Measurements from ENCODE around the gene CWF19L1. TPM values are rescaled to one million over a fixed set of nuclear protein-coding genes. Genes with fewer than 3 reads are reported as not detected.
"Not testable (repeated sequence)": the region's sequence is repeated elsewhere in the genome, so short reads cannot be mapped to it uniquely, and the experiment has no call there.

CWF19L1 gene
- polyA plus RNA-seq, 1 donor, result 22.5 TPM

DNA sequence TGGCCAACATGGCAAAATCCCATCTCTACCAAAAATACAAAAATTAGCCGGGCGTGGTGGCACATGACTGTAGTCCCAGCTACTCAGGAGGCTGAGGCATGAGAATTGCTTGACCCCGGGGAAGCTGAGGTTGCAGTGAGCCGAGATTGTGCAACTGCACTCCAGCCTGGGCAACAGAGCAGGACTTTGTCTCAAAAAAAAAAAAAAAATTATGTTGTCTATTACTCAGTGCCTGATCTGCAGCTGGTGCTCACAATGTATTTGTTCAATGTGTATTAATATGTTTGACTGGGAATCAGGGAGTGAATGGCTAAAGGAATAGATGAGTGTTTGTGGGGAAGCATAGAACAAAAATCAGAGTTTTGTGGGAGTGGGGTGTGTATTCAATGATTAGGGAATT, 24.9 kb upstream of the CWF19L1 start:
- DNase-seq, result peak in 1 of 2 donors; percentile 70
- H3K27ac ChIP-seq (ENCODE audit: low read length), result peak overlapping the region; percentile 58
- H3K4me1 ChIP-seq (ENCODE audit: control insufficient read depth, insufficient read depth, low read length), result peaks cover 30% of the 10 kb centered on the region
- no CpG with 5 or more reads among the region's 4 CpGs for WGBS (ENCODE audit: insufficient coverage, low lambda C conversion rate)
- H3K36me3 ChIP-seq (ENCODE audit: control insufficient read depth, insufficient read depth, low read length); H3K9me3 ChIP-seq (ENCODE audit: control insufficient read depth, low read depth, low read length); H3K4me3 ChIP-seq (ENCODE audit: low read length): not testable (repeated sequence)
- peaks cover 10% of the 10 kb centered on the region for H3K27me3 ChIP-seq (ENCODE audit: control insufficient read depth, insufficient read depth, low read length)

DNA sequence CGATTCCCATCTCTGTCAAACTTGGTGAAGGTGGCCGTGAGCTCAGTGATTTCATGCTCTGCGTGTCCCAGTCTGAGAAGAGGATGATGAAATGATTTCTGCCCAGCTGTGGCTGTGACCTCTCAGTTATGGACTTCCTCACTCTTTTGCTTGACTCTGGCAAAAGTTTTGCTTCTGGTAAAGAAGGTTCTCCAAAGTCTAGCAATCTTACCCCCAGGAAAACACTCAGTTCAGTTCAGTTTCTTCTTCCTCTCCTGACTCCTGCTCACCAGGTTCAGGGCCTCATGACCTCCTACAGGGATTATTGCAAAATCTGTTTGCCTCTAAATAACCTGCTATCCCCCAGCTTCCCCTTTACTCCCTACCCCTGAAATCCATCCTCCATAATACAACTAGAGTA, 23.9 kb upstream of the CWF19L1 start:
- Histone ChIP-seq H3K27ac (ENCODE audit: low read length) (peak overlapping the region; percentile 58), H3K36me3 (ENCODE audit: control insufficient read depth, insufficient read depth, low read length) (no peaks in the 10 kb centered on the region), H3K4me1 (ENCODE audit: control insufficient read depth, insufficient read depth, low read length) (peaks cover 37% of the 10 kb centered on the region), H3K27me3 (ENCODE audit: control insufficient read depth, insufficient read depth, low read length) (peaks cover 2% of the 10 kb centered on the region), H3K9me3 (ENCODE audit: control insufficient read depth, low read depth, low read length) (no peaks in the 10 kb centered on the region), H3K4me3 (ENCODE audit: low read length) (no peak overlapping the region)
- no CpG with 5 or more reads among the region's 3 CpGs for WGBS (ENCODE audit: insufficient coverage, low lambda C conversion rate)
- no peak for DNase-seq

DNA sequence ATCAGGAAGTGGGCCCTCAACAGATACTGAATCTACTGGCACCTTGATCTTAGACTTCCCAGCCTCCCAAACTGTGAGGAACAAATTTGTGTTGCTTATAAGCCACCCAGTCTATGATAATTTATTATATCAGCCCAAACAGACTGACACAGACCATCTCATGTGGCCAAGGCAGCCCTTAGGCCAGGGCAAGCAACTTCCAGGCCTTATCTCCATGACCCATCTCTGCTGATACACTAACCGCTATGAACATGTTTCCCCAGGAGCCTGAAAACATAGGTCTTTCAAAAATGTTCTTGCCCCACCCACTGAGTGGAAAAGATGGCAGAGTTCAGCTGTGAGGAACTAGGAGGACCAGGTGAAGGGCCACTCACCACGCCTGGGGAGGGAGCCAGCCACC, 22.2 kb upstream of the CWF19L1 start:
- Histone ChIP-seq H3K36me3 (ENCODE audit: control insufficient read depth, insufficient read depth, low read length) (no peaks in the 10 kb centered on the region), H3K4me3 (ENCODE audit: low read length) (no peak overlapping the region), H3K27ac (ENCODE audit: low read length) (no peak overlapping the region), H3K9me3 (ENCODE audit: control insufficient read depth, low read depth, low read length) (no peaks in the 10 kb centered on the region), H3K27me3 (ENCODE audit: control insufficient read depth, insufficient read depth, low read length) (peaks cover under 1% of the 10 kb centered on the region), H3K4me1 (ENCODE audit: control insufficient read depth, insufficient read depth, low read length) (peaks cover 43% of the 10 kb centered on the region)
- WGBS (ENCODE audit: insufficient coverage, low lambda C conversion rate), result no CpG with 5 or more reads among the region's 2 CpGs
- DNase-seq, result no peak

DNA sequence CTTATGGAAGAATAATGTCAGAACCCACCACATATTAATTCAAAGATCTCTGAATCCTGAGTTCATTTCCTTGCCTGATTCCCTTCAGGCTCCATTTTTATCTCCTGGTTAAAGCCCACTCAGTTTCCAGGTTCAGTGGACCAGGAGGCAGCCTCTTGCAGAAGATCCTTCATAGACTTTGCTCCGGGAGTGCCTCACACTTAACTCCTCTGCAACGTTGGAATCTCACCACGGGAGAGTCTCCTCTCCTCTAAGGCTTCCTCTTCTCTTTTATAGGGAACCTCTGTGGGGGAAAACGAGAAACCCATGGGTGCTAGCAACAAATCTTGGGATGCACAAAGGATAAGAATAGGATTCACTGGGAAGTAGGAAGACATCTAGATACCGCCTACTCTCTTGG, 20.8 kb upstream of the CWF19L1 start:
- H3K27ac ChIP-seq (ENCODE audit: low read length), result peak overlapping the region; percentile 79

DNA sequence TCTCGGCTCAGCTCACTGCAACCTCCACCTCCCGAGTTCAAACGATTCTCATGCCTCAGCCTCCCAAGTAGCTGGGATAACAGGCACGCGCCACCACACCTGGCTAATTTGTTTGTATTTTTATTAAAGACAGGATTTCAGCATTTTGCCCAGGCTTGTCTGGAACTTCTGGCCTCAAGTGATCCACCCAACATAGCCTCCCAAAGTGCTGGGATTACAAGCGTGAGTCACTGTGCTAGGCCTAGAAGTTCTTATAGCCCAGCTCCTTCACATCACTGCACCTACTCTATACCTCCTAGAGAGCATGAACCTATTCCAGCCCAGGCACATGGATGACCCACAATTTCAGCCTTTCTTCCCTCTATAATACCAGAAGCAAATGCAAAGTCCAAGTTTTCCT, 20.3 kb upstream of the CWF19L1 start:
- H3K36me3 ChIP-seq (ENCODE audit: control insufficient read depth, insufficient read depth, low read length), result peaks cover 5% of the 10 kb centered on the region
- H3K9me3 ChIP-seq (ENCODE audit: control insufficient read depth, low read depth, low read length), result no peaks in the 10 kb centered on the region
- H3K27me3 ChIP-seq (ENCODE audit: control insufficient read depth, insufficient read depth, low read length), result no peaks in the 10 kb centered on the region
- H3K4me3 ChIP-seq (ENCODE audit: low read length), result no peak overlapping the region
- H3K4me1 ChIP-seq (ENCODE audit: control insufficient read depth, insufficient read depth, low read length), result peaks cover 37% of the 10 kb centered on the region
- peak overlapping the region; percentile 79 for H3K27ac ChIP-seq (ENCODE audit: low read length)
- no peak for DNase-seq
- WGBS (ENCODE audit: insufficient coverage, low lambda C conversion rate), result no CpG with 5 or more reads among the region's 6 CpGs

More for the DNA sequence above, 20.8 kb upstream of the CWF19L1 start:
- H3K9me3 ChIP-seq (ENCODE audit: control insufficient read depth, low read depth, low read length), result no peaks in the 10 kb centered on the region
- WGBS (ENCODE audit: insufficient coverage, low lambda C conversion rate), result no CpG with 5 or more reads among the region's 5 CpGs
- H3K4me3 ChIP-seq (ENCODE audit: low read length), result no peak overlapping the region
- peaks cover 41% of the 10 kb centered on the region for H3K4me1 ChIP-seq (ENCODE audit: control insufficient read depth, insufficient read depth, low read length)
- H3K36me3 ChIP-seq (ENCODE audit: control insufficient read depth, insufficient read depth, low read length), result peaks cover under 1% of the 10 kb centered on the region
- no peaks in the 10 kb centered on the region for H3K27me3 ChIP-seq (ENCODE audit: control insufficient read depth, insufficient read depth, low read length)
- peak; percentile 76 to 82 for DNase-seq

DNA sequence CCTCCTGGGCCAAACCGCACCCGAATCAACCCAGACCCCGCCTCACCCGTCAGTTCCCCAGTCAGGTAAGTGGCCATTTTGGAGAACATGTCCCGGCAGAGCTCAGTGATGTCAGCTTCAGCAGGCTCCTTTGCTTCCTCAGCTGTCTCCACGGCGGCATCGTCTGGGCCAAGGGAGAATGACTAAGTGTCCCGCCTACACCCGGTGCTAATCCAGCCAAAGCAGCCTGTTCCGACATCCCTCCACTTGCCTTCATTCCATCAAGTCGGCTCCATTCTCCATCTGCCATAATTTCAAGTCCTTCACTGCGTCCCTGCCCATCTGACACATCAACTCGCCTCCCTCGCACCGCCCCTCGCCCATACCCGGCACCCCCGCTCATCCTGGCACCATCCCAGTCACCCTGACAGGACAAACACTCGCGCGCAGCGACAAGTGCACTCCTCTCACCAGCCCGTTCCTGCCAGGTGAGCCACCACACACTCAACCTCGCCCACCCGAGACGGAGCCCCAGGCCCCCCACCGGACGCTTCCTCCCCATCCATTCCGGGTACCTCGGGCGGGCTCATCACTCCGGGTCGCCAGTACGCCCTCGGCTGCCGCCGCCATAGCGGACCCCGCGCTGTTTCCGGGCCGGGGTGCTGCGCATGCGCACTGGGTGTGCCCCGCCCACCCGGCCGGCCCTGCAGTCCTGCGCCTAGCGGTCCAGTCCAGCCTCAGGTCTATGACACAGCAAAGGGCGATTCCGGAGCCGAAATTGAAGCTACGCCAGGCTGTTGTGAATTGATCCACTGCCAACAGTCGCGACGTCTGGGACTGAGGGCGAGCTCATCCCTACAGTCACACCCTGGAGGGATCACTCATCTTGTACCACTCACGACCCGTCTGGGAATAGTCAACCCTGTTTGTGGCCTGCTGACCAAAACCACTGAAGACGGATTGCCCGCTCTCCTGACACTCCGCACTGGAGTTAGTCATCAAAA, 18.9 kb upstream of the CWF19L1 start, which contains the start of gene BLOC1S2:
Gene BLOC1S2 (minus strand): TSS at position 630 of the 983 bp plus-strand sequence. CDS start 21 bp downstream, at position 609.
- H3K36me3 ChIP-seq (ENCODE audit: control insufficient read depth, insufficient read depth, low read length), result peaks cover 12% of the 10 kb centered on the region
- peak within 1 kb of the TSS; percentile 91 for H3K4me3 ChIP-seq (ENCODE audit: low read length)
- peak within 1 kb of the TSS; percentile 80 for H3K27ac ChIP-seq (ENCODE audit: low read length)
- no CpG with 5 or more reads among the region's 63 CpGs for WGBS (ENCODE audit: insufficient coverage, low lambda C conversion rate)
- no peaks in the 10 kb centered on the region for H3K9me3 ChIP-seq (ENCODE audit: control insufficient read depth, low read depth, low read length)
- H3K27me3 ChIP-seq (ENCODE audit: control insufficient read depth, insufficient read depth, low read length), result no peaks in the 10 kb centered on the region
- DNase-seq, result peak; percentile 81 to 88
- H3K4me1 ChIP-seq (ENCODE audit: control insufficient read depth, insufficient read depth, low read length), result peaks cover 29% of the 10 kb centered on the region

DNA sequence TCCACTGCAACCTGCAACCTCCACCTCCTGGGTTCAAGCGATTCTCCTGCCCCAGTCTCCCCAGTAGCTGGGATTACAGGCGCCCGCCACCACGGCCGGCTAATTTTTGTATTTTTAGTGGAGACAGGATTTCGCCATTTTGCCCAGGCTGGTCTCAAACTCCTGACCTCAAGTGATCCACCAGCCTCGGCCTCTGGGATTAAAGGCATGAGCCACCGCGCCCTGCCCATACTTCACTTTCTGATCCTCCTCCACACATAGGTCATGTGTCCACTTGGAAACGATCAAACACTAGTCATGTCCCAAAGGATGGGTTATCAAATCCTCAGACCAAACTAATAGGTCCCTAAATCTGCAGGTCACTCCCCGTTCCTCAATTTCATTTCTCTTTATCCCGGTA, 17.9 kb upstream of the CWF19L1 start:
- not testable (repeated sequence) for DNase-seq; H3K9me3 ChIP-seq (ENCODE audit: control insufficient read depth, low read depth, low read length); H3K27me3 ChIP-seq (ENCODE audit: control insufficient read depth, insufficient read depth, low read length); H3K27ac ChIP-seq (ENCODE audit: low read length)
- 83% methylated on average over 1 of the region's 12 CpGs for WGBS (ENCODE audit: insufficient coverage, low lambda C conversion rate)
- H3K4me1 ChIP-seq (ENCODE audit: control insufficient read depth, insufficient read depth, low read length), result peaks cover 29% of the 10 kb centered on the region
- H3K4me3 ChIP-seq (ENCODE audit: low read length), result peak overlapping the region; percentile 91
- peaks cover 12% of the 10 kb centered on the region for H3K36me3 ChIP-seq (ENCODE audit: control insufficient read depth, insufficient read depth, low read length)

DNA sequence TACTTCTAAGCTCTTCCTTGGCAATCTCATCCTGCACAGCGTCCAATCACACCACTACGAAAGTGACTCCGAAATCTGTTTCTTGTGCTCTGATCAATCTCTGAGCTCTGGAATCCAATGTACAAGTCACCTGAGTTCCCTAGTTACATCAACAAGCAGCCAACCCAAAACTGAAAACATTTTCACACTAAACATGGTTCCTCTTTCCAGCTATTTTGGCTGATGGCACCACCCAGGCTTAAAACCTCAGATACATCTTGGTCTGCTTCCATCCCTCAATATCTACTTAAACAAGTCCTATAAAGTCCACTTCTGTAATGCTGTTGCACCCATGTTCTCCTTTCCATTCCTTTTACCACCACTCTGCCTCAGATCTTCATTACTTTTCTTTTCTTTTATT, 15.5 kb upstream of the CWF19L1 start:
- peaks cover 20% of the 10 kb centered on the region for H3K4me1 ChIP-seq (ENCODE audit: control insufficient read depth, insufficient read depth, low read length)
- no peaks in the 10 kb centered on the region for H3K27me3 ChIP-seq (ENCODE audit: control insufficient read depth, insufficient read depth, low read length)
- no peak overlapping the region for H3K27ac ChIP-seq (ENCODE audit: low read length)
- no peak overlapping the region for H3K4me3 ChIP-seq (ENCODE audit: low read length)
- no peak for DNase-seq
- no peaks in the 10 kb centered on the region for H3K9me3 ChIP-seq (ENCODE audit: control insufficient read depth, low read depth, low read length)
- WGBS (ENCODE audit: insufficient coverage, low lambda C conversion rate), result no CpG with 5 or more reads among the region's 3 CpGs
- peaks cover 27% of the 10 kb centered on the region for H3K36me3 ChIP-seq (ENCODE audit: control insufficient read depth, insufficient read depth, low read length)

DNA sequence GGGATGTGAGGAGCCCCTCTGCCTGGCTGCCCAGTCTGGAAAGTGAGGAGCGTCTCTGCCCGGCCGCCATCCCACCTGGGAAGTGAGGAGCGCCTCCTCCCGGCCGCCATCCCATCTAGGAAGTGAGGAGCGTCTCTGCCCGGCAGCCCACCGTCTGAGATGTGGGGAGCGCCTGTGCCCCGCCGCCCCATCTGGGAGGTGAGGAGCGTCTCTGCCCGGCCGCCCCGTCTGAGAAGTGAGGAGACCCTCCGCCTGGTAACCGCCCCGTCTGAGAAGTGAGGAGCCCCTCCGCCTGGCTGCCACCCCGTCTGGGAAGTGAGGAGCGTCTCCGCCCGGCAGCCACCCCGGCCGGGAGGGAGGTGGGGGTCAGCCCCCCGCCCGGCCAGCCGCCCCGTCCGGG, 9.5 kb upstream of the CWF19L1 start:
- no CpG with 5 or more reads among the region's 31 CpGs for WGBS (ENCODE audit: insufficient coverage, low lambda C conversion rate)
- not testable (repeated sequence) for H3K4me3 ChIP-seq (ENCODE audit: low read length); H3K27ac ChIP-seq (ENCODE audit: low read length); H3K4me1 ChIP-seq (ENCODE audit: control insufficient read depth, insufficient read depth, low read length); H3K9me3 ChIP-seq (ENCODE audit: control insufficient read depth, low read depth, low read length); H3K27me3 ChIP-seq (ENCODE audit: control insufficient read depth, insufficient read depth, low read length); DNase-seq
- peaks cover 23% of the 10 kb centered on the region for H3K36me3 ChIP-seq (ENCODE audit: control insufficient read depth, insufficient read depth, low read length)

DNA sequence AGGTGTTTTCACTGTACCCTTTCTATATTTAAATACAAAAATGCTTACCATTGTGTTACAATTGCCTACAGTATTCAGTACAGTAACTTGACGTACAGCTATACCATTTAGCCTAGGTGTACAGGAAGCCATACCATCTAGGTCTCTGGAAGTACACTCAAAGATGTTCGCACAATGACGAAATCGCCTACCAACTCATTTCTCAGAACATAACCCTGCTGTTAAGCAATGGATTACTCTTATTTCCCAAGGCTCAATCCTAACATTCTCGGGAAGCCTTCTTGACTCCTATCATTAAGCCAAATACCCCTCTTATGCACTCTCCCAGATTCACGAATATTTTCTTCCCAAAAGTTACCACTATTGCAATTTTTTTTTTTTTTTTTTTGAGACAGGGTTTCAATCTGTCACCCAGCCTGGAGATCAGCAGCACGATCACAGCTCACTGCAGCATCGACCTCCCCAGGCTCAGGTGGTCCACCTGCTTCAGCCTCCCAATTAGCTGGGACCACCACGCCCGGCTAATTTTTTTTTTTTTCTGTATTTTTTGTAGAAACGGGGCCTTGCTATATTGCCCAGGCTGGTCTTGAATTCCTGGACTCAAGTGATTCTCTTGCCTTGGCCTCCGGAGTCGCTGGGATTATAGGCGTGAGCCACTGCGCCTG, 1.5 kb downstream of the CWF19L1 start:
- Histone ChIP-seq H3K27ac (ENCODE audit: low read length) (no peak overlapping the region), H3K36me3 (ENCODE audit: control insufficient read depth, insufficient read depth, low read length) (no peaks in the 10 kb centered on the region), H3K27me3 (ENCODE audit: control insufficient read depth, insufficient read depth, low read length) (no peaks in the 10 kb centered on the region), H3K4me1 (ENCODE audit: control insufficient read depth, insufficient read depth, low read length) (no peaks in the 10 kb centered on the region), H3K4me3 (ENCODE audit: low read length) (no peak overlapping the region), H3K9me3 (ENCODE audit: control insufficient read depth, low read depth, low read length) (no peaks in the 10 kb centered on the region)
- WGBS (ENCODE audit: insufficient coverage, low lambda C conversion rate), result 97% methylated on average over 6 of the region's 15 CpGs
- no peak for DNase-seq
